OCI-LY1 (cell line): ENCODE data around the gene SLC10A4.

Source experiments
- H2AFZ ChIP-seq: fragments of 200-600 bp; sonication (generic), shearing (Covaris generic); 2 replicates; pipeline ENCODE4 v1.6.0; 2014; ENCODE audit warnings: antibody characterized with exemption, mild to moderate bottlenecking, low read length
- H3F3A ChIP-seq: fragments of 200-600 bp; sonication (generic), shearing (Covaris generic); 2 replicates; pipeline ENCODE4 v1.6.0; 2014; ENCODE audit warnings: mild to moderate bottlenecking, antibody characterized with exemption, low read length, moderate library complexity; ENCODE audit not compliant: insufficient read depth
- H3K27ac ChIP-seq: fragments of 200-600 bp; sonication (generic); 2 replicates; pipeline ENCODE4 v1.5.1; 2014; ENCODE audit warnings: low read length, mixed run types, mild to moderate bottlenecking, low read depth; ENCODE audit not compliant: poor library complexity, severe bottlenecking
- H3K27me3 ChIP-seq: fragments of 200-600 bp; sonication (generic); 2 replicates; pipeline ENCODE4 v1.6.0; 2014; ENCODE audit warnings: antibody characterized with exemption, mild to moderate bottlenecking, low read length, moderate library complexity; ENCODE audit not compliant: insufficient read depth
- H3K36me3 ChIP-seq: fragments of 200-600 bp; sonication (generic); 2 replicates; pipeline ENCODE4 v1.6.1; 2014; ENCODE audit warnings: mild to moderate bottlenecking, antibody characterized with exemption, low read length, moderate library complexity, mixed read lengths; ENCODE audit not compliant: insufficient read depth
- H3K4me1 ChIP-seq: fragments of 200-600 bp; sonication (generic); 2 replicates; pipeline ENCODE4 v1.5.1; 2014; ENCODE audit warnings: mild to moderate bottlenecking, low read length, moderate library complexity; ENCODE audit not compliant: insufficient read depth, severe bottlenecking
- H3K4me2 ChIP-seq: fragments of 200-600 bp; sonication (generic), shearing (Covaris generic); 2 replicates; pipeline ENCODE4 v1.6.1; 2014; ENCODE audit warnings: low read length
- H3K4me3 ChIP-seq: fragments of 200-600 bp; sonication (generic); 2 replicates; pipeline ENCODE4 v1.5.1; 2014; ENCODE audit warnings: low read length, low read depth, mild to moderate bottlenecking, mixed read lengths; ENCODE audit not compliant: poor library complexity, severe bottlenecking
- H3K79me2 ChIP-seq: fragments of 200-600 bp; shearing (Covaris generic); 2 replicates; pipeline ENCODE4 v1.6.1; 2016; ENCODE audit warnings: mixed run types, low read length, mixed read lengths; ENCODE audit not compliant: insufficient read depth
- H3K9ac ChIP-seq: fragments of 200-600 bp; sonication (generic), shearing (Covaris generic); 2 replicates; pipeline ENCODE4 v1.6.1; 2014; ENCODE audit warnings: mild to moderate bottlenecking, low read length, mixed read lengths
- H3K9me2 ChIP-seq: fragments of 200-600 bp; sonication (generic), shearing (Covaris generic); 2 replicates; pipeline ENCODE4 v1.6.1; 2014; ENCODE audit warnings: low read depth, mild to moderate bottlenecking, low read length, mixed read lengths
- H3K9me3 ChIP-seq: fragments of 200-600 bp; shearing (Covaris generic); 2 replicates; pipeline ENCODE4 v1.6.1; 2014; ENCODE audit warnings: low read length, mixed read lengths
- H4K20me1 ChIP-seq: fragments of 200-600 bp; sonication (generic), shearing (Covaris generic); 2 replicates; pipeline ENCODE4 v1.6.0; 2016; ENCODE audit warnings: mild to moderate bottlenecking, low read length; ENCODE audit not compliant: insufficient read depth
- CTCF ChIP-seq: fragments of 200-600 bp; sonication (generic), shearing (Covaris generic); IDR thresholded peaks from 2 replicates; pipeline ENCODE4 v1.5.1; 2017; ENCODE audit warnings: mild to moderate bottlenecking, antibody characterized with exemption, low read length, moderate library complexity, mixed read lengths
- EZH2 ChIP-seq: fragments of 200-600 bp; sonication (generic), shearing (Covaris generic); IDR thresholded peaks from 2 replicates; pipeline ENCODE4 v1.8.0; 2017; ENCODE audit warnings: borderline replicate concordance, mixed run types, mild to moderate bottlenecking, antibody characterized with exemption, low read length, moderate library complexity, mixed read lengths

Gene SLC10A4

GRCh38 chr4:48484494-48485168 is 1.5 kb downstream of the SLC10A4 start:
- no peak overlapping the region for H2AFZ ChIP-seq
- H3K79me2 ChIP-seq, result no peaks in the 10 kb centered on the region
- no peaks in the 10 kb centered on the region for H3K9me2 ChIP-seq
- H4K20me1 ChIP-seq, result no peaks in the 10 kb centered on the region
- no peak overlapping the region for H3K9ac ChIP-seq
- no peak overlapping the region for H3K4me2 ChIP-seq
- H3K9me3 ChIP-seq, result no peaks in the 10 kb centered on the region
- H3K4me1 ChIP-seq, result no peaks in the 10 kb centered on the region
- no peak overlapping the region for H3K4me3 ChIP-seq
- H3K27ac ChIP-seq, result no peak overlapping the region
- no peak for TF ChIP-seq EZH2
- no peak for TF ChIP-seq CTCF
- no peaks in the 10 kb centered on the region for H3F3A ChIP-seq
- no peaks in the 10 kb centered on the region for H3K36me3 ChIP-seq
- no peaks in the 10 kb centered on the region for H3K27me3 ChIP-seq

GRCh38 chr4:48489683-48490011 is 6.5 kb downstream of the SLC10A4 start:
- Histone ChIP-seq H3F3A (no peaks in the 10 kb centered on the region), H3K27me3 (no peaks in the 10 kb centered on the region), H3K4me2 (no peak overlapping the region), H3K9me3 (no peaks in the 10 kb centered on the region), H3K4me1 (no peaks in the 10 kb centered on the region), H3K4me3 (no peak overlapping the region), H3K9me2 (no peaks in the 10 kb centered on the region), H2AFZ (no peak overlapping the region), H3K27ac (no peak overlapping the region), H3K36me3 (no peaks in the 10 kb centered on the region), H4K20me1 (no peaks in the 10 kb centered on the region), H3K79me2 (no peaks in the 10 kb centered on the region), H3K9ac (no peak overlapping the region)
- TF ChIP-seq EZH2, result no peak

DNA sequence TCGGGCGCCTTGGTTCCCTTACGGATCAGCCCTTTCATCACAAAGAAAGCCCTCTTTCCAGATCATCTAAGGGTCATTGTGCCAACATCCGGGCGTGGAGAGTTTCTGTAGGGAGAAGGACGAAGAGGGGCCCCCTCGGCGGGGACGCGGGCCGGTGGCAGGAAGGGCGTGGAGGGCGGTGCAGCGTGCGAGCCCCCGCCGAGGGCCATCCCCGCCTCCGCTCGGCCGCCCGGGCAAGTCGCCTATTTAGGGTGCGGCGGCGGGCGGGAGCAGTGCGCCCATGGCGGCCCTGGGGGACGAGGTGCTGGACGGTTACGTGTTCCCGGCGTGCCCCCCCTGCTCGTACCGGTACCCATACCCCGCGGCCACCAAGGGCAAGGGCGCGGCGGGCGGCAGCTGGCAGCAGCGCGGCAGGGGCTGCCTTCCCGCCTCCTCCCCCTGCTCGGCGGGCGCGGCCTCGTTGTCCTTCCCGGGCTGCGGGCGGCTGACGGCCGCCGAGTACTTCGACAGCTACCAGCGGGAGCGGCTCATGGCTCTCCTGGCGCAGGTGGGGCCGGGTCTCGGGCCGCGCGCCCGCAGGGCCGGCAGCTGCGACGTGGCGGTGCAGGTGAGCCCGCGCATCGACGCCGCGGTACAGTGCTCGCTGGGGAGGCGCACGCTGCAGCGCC is 7.0 kb downstream of the SLC10A4 start, which contains the start of gene ZAR1:
TSS of gene ZAR1 (plus strand) at position 241 of the 668 bp plus-strand sequence. CDS start at position 281, 40 bp downstream.
- H4K20me1 ChIP-seq, result no peaks in the 10 kb centered on the region
- no peak within 1 kb of the TSS for H3K4me2 ChIP-seq
- no peaks in the 10 kb centered on the region for H3K36me3 ChIP-seq
- TF ChIP-seq CTCF, result no peak
- no peak for TF ChIP-seq EZH2
- H3K9ac ChIP-seq, result no peak within 1 kb of the TSS
- H3K27ac ChIP-seq, result no peak within 1 kb of the TSS
- no peak within 1 kb of the TSS for H2AFZ ChIP-seq
- H3K4me1 ChIP-seq, result no peaks in the 10 kb centered on the region
- H3K9me2 ChIP-seq, result no peaks in the 10 kb centered on the region
- no peak within 1 kb of the TSS for H3K4me3 ChIP-seq
- no peaks in the 10 kb centered on the region for H3K27me3 ChIP-seq
- H3K79me2 ChIP-seq, result no peaks in the 10 kb centered on the region
- no peaks in the 10 kb centered on the region for H3K9me3 ChIP-seq
- no peaks in the 10 kb centered on the region for H3F3A ChIP-seq
